Measurements from ENCODE around the gene C19orf25.

Gene C19orf25

DNA sequence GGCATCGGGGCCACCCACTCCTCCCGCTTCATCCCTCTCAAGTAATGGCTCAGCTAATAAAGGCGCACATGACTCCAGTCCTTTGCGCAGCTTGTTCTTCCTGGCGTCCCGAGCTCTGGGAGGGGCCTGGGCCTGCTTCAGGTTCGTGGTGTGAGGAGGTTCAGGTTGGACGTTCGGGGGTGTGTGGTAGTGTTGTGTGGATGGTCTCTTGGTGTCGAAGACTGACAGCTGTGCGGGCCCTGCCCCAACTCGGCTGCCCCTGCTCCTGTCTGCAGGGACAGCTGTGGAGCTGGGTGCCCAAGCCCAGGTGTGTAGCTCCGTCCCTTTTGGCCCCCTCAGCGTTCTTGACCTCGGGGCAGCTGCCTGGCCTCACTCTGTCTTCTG is 38.6 kb downstream of the C19orf25 start:
- H3K4me3 ChIP-seq (ENCODE audit: low read length) = peak overlapping the region; percentile 89
- DNase-seq (ENCODE audit: low read depth, low spot score) = no peak

- peak overlapping the region; percentile 89 for H3K4me3 ChIP-seq (ENCODE audit: low read length)
- peak; percentile 58 for DNase-seq (ENCODE audit: low read depth, low spot score)
These were observed 39.2 kb downstream of the C19orf25 start for GRCh38 chr19:1439525-1440417.

GRCh38 chr19:1438933-1439354 is 40.1 kb downstream of the C19orf25 start:
- no peak for DNase-seq (ENCODE audit: low read depth, low spot score)
- H3K4me3 ChIP-seq (ENCODE audit: low read length) = peak overlapping the region; percentile 89

- peak within 1 kb of the TSS; percentile 89 for H3K4me3 ChIP-seq (ENCODE audit: low read length)
- peak; percentile 92 for DNase-seq (ENCODE audit: low read depth, low spot score)
These were observed 40.7 kb downstream of the C19orf25 start, which contains the start of gene RPS15 for GRCh38 chr19:1438035-1438932. Gene RPS15 (plus strand): TSS chr19:1438396. CDS start chr19:1438426, 30 bp downstream.

- DNase-seq (ENCODE audit: low read depth, low spot score) = no peak
- peak overlapping the region; percentile 89 for H3K4me3 ChIP-seq (ENCODE audit: low read length)
These were observed 41.4 kb downstream of the C19orf25 start for GRCh38 chr19:1437609-1438008.

DNA sequence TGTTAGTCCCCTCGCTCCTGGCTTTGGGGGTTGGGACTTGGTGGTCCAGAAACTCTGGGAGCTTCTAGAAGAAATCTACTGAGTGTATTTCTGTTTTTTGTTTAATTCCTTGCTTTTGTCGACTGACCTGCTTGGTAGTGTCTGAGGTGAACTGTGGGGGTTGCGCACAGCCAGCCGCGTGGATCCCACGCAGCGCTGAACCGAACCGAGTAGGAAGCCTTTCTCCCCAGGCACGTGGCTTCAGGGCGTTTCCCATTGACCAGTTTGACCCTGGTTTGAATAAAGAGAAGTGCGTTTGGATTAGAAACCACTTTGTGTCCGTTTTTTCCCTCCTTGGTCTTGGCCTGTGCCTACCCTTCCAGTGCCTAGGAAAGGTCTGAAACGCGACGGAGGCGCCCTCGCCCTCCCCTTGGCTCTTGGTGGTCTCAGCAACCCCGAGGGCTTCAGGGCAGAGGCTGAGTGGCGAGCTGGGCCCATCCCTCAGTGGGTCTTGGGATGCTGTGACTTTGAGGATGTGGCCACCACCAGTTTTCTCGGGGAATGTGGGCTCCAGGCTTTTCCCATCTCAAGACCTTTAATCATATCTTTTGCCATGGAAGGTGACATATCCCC is 43.5 kb downstream of the C19orf25 start:
- no peak overlapping the region for H3K4me3 ChIP-seq (ENCODE audit: low read length)
- no peak for DNase-seq (ENCODE audit: low read depth, low spot score)

DNA sequence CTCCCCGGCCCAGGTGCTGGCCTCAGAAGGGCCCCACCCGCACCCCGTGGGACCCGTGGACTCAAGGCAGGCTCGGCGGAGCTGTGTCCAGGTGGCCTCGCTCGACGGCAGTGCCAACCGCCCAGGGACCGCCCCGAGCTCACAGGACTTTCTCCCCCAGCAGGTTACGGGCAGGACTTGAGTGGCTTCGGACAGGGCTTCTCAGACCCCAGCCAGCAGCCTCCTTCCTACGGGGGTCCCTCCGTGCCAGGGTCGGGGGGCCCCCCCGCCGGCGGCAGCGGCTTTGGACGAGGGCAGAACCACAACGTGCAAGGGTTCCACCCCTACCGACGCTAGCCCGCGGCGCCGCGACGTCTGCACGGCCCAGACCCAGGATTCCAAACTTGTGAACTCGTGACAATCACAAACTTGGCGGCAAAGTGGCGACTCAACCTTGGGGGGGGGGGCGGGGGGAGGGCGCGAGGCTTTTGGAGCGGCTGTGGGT is 44.4 kb downstream of the C19orf25 start:
- no peak for DNase-seq (ENCODE audit: low read depth, low spot score)

DNA sequence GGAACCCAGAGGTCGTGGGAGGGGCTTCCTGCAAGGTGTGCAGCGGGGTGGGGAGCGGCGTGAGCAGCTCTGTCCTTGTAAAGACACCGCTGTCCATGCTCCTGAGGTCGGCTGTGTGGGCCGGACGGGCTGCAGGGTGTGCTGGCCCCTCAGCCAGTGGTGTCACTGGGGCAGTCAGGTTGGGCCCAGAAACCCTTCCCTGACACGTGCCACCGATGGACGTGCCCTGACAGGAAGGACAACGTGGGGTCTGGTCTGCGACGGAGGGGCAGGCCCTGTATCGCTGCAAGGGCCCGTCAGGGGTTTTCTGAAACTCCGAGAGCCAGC is 45.0 kb downstream of the C19orf25 start:
- no peak for DNase-seq (ENCODE audit: low read depth, low spot score)
- no peak overlapping the region for H3K4me3 ChIP-seq (ENCODE audit: low read length)

More for the DNA sequence above, 44.4 kb downstream of the C19orf25 start:
- H3K4me3 ChIP-seq (ENCODE audit: low read length) = no peak overlapping the region

GRCh38 chr19:1433119-1434039 is 45.6 kb downstream of the C19orf25 start:
- no peak for DNase-seq (ENCODE audit: low read depth, low spot score)
- H3K4me3 ChIP-seq (ENCODE audit: low read length) = no peak overlapping the region

GRCh38 chr19:1432507-1432887 is 46.5 kb downstream of the C19orf25 start:
- H3K4me3 ChIP-seq (ENCODE audit: low read length) = no peak overlapping the region
- DNase-seq (ENCODE audit: low read depth, low spot score) = no peak

DNA sequence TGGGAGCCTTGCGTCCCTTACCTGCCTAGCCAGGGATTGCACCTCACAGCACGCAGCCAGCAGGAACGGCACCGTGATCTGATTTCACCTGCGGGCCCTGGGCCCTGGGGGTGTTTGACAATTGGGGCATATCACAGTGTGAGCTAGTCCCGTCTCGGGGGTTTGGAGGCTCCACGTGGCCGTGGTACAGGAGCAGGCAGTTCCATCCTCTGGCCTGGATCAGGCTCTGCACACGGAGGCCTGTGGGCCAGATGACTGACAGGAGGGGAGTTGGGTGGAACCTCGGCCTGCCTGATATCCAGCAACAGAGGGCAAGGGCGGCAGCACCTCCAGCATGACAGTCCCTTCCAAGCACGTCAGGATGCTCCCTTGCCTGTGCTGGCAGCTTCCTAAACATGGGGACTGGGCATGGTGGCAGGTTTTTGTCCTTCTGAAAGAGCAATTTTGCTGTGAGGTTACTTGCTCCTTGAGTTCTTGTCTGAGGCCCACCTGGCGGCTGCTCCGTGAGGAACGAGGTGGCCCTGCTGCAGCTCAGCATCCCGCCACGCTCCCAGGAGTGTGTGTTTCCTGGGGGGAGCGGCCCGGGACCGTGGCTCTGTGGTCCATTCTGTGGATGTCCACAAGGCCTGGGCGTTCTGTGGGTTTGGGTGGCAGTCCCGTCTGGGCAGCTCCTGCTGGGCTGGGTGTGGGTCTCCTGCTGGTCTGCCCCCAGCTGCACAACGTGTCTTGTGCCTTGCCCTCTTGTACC is 47.1 kb downstream of the C19orf25 start:
- no peak for DNase-seq (ENCODE audit: low read depth, low spot score)

DNA sequence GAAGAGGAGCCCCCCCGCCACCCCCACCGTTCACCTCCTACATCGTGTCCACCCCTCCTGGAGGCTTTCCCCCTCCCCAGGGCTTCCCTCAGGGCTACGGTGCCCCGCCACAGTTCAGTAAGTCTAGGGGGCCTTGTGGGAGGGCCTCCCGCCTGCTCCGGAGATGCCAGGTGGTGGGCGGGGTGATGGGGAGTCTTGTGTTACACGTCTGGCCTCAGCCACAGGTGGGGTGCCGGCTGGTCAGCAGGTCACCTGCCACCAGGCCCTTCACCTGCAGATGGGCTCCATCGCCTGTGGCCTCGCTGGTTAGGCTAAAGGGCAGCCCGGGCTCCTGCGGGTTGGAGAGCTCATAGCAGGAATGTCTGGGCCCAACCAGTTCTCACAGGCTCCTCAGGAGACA is 48.8 kb downstream of the C19orf25 start:
- DNase-seq (ENCODE audit: low read depth, low spot score) = no peak
- H3K4me3 ChIP-seq (ENCODE audit: low read length) = no peak overlapping the region

More for the DNA sequence above, 47.1 kb downstream of the C19orf25 start:
- H3K4me3 ChIP-seq (ENCODE audit: low read length) = no peak overlapping the region

GRCh38 chr19:1429750-1430149 is 49.3 kb downstream of the C19orf25 start:
- H3K4me3 ChIP-seq (ENCODE audit: low read length) = no peak overlapping the region
- no peak for DNase-seq (ENCODE audit: low read depth, low spot score)

DNA sequence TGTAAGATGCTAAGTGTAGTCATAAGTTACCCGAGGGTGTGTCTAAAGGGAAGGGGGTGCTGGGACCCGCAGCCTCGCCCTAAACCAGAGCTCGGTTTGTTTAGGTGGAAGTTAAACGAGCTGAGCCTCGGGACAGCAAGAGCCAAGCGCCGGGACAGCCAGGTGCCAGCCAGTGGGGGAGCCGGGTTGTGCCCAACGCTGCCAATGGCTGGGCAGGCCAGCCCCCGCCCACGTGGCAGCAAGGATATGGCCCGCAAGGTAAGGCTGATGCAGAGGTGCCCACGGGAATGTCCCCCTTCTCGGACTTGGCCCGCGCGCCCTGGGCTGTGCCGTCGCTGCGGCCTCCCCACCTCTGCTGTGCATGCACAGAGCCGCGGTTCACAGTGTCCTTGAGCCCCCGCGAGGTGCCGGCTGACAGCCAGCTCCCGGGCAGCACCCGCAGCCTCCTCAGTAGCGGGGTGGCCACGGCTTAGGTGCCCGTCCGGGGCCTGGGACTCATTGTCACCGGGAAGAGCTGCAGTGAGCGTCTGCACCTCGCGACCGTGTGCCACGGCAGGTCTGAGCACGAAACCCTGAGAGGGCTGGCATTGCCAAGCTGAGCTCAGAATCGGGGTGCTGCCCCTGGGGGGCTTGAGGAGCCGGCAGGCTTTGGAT is 50.1 kb downstream of the C19orf25 start:
- DNase-seq (ENCODE audit: low read depth, low spot score) = no peak
- H3K4me3 ChIP-seq (ENCODE audit: low read length) = no peak overlapping the region

GRCh38 chr19:1427221-1427920 is 51.6 kb downstream of the C19orf25 start:
- H3K4me3 ChIP-seq (ENCODE audit: low read length) = no peak overlapping the region
- no peak for DNase-seq (ENCODE audit: low read depth, low spot score)

GRCh38 chr19:1426736-1427135 is 52.3 kb downstream of the C19orf25 start:
- DNase-seq (ENCODE audit: low read depth, low spot score) = no peak
- no peak overlapping the region for H3K4me3 ChIP-seq (ENCODE audit: low read length)

GRCh38 chr19:1425902-1426301 is 53.1 kb downstream of the C19orf25 start:
- DNase-seq (ENCODE audit: low read depth, low spot score) = no peak
- H3K4me3 ChIP-seq (ENCODE audit: low read length) = no peak overlapping the region
